Measurements from ENCODE around the gene ARVCF. TPM values are rescaled to one million over a fixed set of nuclear protein-coding genes. Genes with fewer than 3 reads are reported as not detected.

The ARVCF gene
- total RNA-seq, 1 experiment from 2014 or later = 3.0 TPM

DNA sequence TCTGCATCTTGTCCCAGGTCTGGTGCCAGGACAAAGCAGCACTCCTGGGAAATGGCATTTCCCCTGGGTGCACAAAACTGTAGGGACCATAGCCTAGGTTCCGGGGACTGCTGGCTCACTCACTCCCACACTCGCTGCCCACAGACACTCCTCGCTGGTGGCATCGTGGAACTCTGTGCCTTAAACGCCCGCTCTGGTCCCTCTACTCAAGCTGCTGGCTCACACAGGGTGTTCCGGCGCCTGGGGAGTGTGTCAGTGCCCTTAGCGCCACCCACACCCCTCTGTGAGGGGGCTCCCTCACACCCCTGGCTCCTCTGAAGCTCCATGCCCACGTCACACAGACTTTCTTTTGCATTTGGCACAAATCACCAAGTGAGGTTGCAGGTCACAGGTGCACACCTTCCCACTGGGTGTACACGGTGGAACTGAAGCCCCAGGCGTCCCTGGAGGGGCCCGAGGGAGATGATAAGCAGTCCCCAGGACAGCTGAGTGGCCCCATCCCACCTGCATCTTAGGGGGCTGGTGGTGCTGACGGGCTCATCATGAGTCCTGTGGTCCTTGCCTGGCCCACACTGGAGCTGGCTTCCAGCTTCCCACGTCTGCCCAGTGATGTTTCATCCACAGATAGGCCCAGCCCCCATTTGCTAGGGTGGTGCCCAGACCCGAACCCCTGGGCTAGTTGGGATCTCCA, 40.2 kb upstream of the ARVCF start:
- no peaks in the 10 kb centered on the region for H3K27me3 ChIP-seq (replicated peaks)
- H3K4me1 ChIP-seq (replicated peaks) = no peaks in the 10 kb centered on the region
- DNase-seq (ENCODE audit: low read depth in 1 of 2, low spot score in 2 of 2) = no peak
- peaks cover 40% of the 10 kb centered on the region for H3K36me3 ChIP-seq
- no peak overlapping the region for H3K27ac ChIP-seq
- no peaks in the 10 kb centered on the region for H3K9me3 ChIP-seq (replicated peaks)
- H3K4me3 ChIP-seq = no peak overlapping the region

DNA sequence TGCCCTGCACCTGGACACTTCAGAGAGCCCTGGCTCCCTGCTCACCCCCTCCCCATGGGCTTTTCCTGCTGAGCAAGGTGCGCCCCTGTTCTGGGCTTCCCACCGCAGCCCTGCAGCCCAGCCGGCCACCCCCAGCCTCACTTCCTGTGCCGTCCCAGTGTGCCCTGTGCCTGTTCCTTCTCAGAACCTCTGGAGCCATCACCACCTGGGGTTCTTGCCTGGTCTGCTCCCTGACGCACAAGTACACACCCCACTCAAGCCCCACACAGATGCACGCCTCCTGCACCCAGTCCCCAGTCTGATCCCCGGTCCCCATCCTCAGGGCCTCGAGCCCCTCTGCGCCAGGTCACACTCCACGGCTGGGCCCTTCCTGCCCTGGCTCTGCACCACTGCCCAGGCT, 39.5 kb upstream of the ARVCF start:
- Histone ChIP-seq H3K4me3 (no peak overlapping the region), H3K9me3 (replicated peaks) (no peaks in the 10 kb centered on the region), H3K36me3 (peaks cover 35% of the 10 kb centered on the region), H3K4me1 (replicated peaks) (no peaks in the 10 kb centered on the region), H3K27ac (no peak overlapping the region), H3K27me3 (replicated peaks) (no peaks in the 10 kb centered on the region)
- no peak for DNase-seq (ENCODE audit: low read depth in 1 of 2, low spot score in 2 of 2)

DNA sequence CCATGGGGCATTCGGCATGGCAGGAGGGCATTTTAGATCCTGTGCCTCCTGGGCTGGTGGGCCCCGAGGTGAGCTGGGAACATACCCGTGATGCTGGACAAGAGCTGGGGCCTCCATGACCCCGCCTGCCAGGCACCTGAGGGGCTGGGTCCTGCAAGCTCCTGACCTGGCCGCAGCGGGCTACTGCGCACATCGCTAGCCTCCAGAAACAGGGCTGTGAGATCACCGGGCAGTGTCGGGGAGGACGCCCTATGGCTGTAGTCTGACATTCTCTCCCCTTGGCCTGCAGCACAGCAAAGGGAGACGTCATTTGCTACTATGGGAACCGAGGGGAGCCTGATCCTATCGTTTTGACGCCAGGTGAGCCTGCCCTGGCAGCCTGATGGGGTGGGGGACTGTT, 39.0 kb upstream of the ARVCF start:
- no peak for DNase-seq (ENCODE audit: low read depth in 1 of 2, low spot score in 2 of 2)
- Histone ChIP-seq H3K9me3 (replicated peaks) (no peaks in the 10 kb centered on the region), H3K36me3 (peaks cover 33% of the 10 kb centered on the region)

DNA sequence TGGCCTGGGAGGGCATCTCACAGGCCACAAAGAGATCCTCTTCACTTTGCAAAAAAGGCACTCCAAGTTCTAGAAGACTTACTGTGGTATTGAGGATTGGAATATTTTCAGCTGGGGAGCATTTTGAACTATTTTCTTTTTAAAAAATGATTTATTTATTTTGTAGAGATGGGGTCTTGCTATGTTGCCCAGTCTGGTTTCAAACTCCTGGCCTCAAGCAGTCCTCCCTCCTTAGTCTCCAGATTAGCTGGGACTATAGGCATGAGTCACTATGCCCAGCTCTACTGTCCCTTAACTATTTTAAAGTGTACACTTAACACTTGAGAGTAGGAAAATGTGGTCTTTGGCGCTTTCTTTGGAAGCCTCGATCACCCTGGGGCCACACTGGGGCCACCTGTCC, 38.5 kb upstream of the ARVCF start:
- Histone ChIP-seq H3K27me3 (replicated peaks) (no peaks in the 10 kb centered on the region), H3K4me3 (no peak overlapping the region), H3K9me3 (replicated peaks) (no peaks in the 10 kb centered on the region), H3K36me3 (peaks cover 33% of the 10 kb centered on the region), H3K27ac (no peak overlapping the region), H3K4me1 (replicated peaks) (no peaks in the 10 kb centered on the region)
- no peak for DNase-seq (ENCODE audit: low read depth in 1 of 2, low spot score in 2 of 2)

More for the DNA sequence above, 39.0 kb upstream of the ARVCF start:
- no peaks in the 10 kb centered on the region for H3K27me3 ChIP-seq (replicated peaks)
- no peaks in the 10 kb centered on the region for H3K4me1 ChIP-seq (replicated peaks)
- H3K4me3 ChIP-seq = no peak overlapping the region
- no peak overlapping the region for H3K27ac ChIP-seq

DNA sequence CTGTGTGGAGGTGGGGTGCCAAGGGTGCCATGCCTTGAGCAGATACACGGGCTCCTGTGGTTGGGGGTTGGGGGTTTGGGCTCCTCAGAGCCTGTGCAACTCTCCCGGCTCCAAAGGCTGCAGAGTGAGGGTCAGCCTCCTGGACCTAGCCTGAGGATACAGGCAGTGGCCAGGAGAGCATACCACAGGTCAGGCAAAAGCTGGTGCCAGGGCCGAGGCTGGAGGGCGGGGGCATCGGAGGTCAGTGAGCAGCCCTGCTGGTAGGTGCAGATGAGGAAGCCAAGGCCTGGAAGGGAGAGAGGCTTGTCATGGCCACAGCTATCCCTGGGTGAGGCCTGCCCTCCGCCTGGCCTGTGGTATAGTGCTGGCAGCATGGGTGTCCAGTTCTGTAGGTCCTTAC, 37.9 kb upstream of the ARVCF start:
- DNase-seq (ENCODE audit: low read depth in 1 of 2, low spot score in 2 of 2) = no peak
- H3K4me3 ChIP-seq = no peak overlapping the region
- H3K4me1 ChIP-seq (replicated peaks) = no peaks in the 10 kb centered on the region
- H3K27ac ChIP-seq = no peak overlapping the region
- peaks cover 33% of the 10 kb centered on the region for H3K36me3 ChIP-seq
- no peaks in the 10 kb centered on the region for H3K9me3 ChIP-seq (replicated peaks)
- no peaks in the 10 kb centered on the region for H3K27me3 ChIP-seq (replicated peaks)

DNA sequence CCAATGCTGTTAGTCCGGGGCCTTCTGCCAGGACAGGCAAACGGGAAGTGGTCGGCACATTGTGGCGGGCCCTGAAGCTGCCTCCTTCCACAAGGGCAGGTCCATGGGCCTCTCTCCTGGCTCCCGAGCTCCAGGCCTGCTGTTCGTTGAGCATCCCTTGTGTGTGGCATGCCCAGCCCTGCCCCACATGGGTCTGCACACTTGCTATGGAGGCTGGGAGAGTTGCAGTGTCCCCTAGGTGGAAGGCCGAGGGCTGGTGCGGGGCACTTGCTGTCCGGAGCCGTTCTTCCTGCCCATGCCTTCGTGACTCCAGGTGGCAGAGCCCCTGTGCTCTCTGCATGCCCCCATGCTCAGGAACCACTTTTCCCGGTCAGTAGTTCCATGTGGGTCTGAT, 37.4 kb upstream of the ARVCF start:
- H3K9me3 ChIP-seq (replicated peaks) = no peaks in the 10 kb centered on the region
- H3K4me3 ChIP-seq = no peak overlapping the region
- no peak overlapping the region for H3K27ac ChIP-seq
- peaks cover 31% of the 10 kb centered on the region for H3K36me3 ChIP-seq
- no peaks in the 10 kb centered on the region for H3K27me3 ChIP-seq (replicated peaks)
- H3K4me1 ChIP-seq (replicated peaks) = no peaks in the 10 kb centered on the region
- DNase-seq (ENCODE audit: low read depth in 1 of 2, low spot score in 2 of 2) = no peak

DNA sequence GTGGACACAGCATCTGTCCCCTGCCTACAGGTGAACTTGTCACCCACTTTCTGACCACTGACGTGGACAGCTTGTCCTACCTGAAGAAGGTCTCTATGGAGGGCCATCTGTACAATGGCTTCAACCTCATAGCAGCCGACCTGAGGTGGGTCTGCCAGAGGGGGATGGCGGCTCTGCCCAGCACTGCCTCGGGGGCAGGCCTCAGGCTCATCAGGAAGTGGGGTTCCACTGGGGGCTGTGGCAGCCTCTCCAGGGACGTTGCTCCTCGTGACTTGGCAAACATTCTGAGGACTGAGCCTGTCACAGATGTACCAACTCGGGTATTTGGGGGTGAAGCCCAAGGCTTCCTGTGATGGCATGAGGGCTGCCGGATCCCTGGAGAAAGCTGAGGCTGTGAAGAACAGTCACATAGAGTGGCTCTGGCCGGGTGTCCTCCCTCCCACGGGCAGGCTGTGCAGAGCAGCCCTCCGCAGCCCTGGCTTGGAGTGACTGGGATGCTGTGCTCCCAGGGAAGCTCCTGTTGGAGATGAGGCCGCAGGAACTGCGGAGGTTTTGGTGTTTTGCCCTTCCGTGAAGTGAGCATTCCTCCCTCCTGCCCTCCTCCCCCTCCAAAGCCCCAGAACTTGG, 36.9 kb upstream of the ARVCF start:
- Histone ChIP-seq H3K4me1 (replicated peaks) (no peaks in the 10 kb centered on the region), H3K27ac (no peak overlapping the region), H3K9me3 (replicated peaks) (no peaks in the 10 kb centered on the region), H3K27me3 (replicated peaks) (no peaks in the 10 kb centered on the region), H3K36me3 (peaks cover 36% of the 10 kb centered on the region), H3K4me3 (no peak overlapping the region)
- DNase-seq (ENCODE audit: low read depth in 1 of 2, low spot score in 2 of 2) = no peak

DNA sequence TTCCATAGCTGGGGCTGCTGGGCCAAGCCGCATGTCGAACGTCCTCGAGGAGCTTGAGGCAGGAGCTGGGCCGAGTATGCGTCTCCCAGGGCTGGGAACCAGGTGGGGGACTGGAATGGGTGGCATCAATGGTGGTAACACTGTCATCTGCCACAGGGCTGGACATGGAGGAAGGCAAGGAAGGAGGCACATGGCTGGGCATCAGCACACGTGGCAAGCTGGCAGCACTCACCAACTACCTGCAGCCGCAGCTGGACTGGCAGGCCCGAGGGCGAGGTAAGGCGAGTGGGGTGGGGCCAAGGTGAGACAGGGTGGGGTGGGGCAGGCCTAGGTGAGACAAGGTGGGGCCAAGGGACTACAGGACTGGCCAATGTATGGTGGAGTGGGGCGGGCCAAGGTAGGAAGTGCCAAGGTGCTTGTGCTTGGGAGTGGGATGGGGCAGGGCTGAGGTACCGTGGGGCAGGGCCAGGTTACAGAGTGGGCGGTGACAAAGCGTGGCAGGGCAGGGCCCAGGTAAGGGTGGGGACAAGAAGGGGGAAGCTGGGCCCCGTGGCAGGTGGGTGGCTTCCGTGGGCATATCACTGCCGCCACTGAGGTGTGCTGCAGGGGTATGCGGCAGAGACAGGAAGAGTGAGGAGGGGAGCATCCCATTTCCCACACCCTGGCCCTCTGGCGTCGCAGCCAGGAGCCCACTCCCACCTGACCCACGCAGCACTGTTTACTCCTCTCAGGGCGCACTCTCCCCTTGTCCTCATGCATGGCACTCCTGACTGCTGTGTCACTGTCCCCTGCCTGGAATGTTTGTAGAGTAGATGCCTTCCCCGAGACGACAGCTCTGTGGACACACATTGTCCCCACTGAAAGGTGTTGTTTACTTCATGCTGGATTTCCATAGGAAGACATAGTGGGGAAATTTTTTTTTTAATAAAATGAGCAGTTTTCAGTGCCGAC, 36.0 kb upstream of the ARVCF start:
- no peak for DNase-seq (ENCODE audit: low read depth in 1 of 2, low spot score in 2 of 2)
- no peaks in the 10 kb centered on the region for H3K27me3 ChIP-seq (replicated peaks)
- H3K4me3 ChIP-seq = no peak overlapping the region

DNA sequence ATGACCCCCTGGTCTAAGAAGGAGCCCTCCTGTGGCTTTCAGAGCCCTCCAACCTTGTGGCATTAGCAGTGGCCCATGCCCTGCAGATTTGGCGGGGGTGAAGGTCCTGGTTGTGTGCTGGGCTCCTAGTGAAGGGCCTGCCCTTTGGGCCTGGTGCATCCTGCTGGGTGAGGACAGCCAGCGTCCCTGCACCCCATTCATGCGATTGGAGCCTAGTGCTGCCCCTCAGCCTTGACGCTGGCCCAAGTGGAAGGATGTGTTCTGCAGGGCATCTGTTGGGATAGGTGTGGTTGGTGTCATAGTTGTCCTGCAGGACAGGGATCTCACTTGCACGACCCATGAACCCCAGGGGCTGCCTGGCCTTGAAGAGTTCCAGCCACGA, 35.3 kb upstream of the ARVCF start:
- no peak overlapping the region for H3K27ac ChIP-seq
- no peaks in the 10 kb centered on the region for H3K27me3 ChIP-seq (replicated peaks)
- no peaks in the 10 kb centered on the region for H3K4me1 ChIP-seq (replicated peaks)
- no peak overlapping the region for H3K4me3 ChIP-seq
- peaks cover 41% of the 10 kb centered on the region for H3K36me3 ChIP-seq
- no peak for DNase-seq (ENCODE audit: low read depth in 1 of 2, low spot score in 2 of 2)
- H3K9me3 ChIP-seq (replicated peaks) = peaks cover 7% of the 10 kb centered on the region; the same call in 1 of the 2 replicates

More for the DNA sequence above, 36.0 kb upstream of the ARVCF start:
- H3K36me3 ChIP-seq = peaks cover 44% of the 10 kb centered on the region
- no peak overlapping the region for H3K27ac ChIP-seq
- peaks cover 4% of the 10 kb centered on the region; the same call in 1 of the 2 replicates for H3K9me3 ChIP-seq (replicated peaks)
- H3K4me1 ChIP-seq (replicated peaks) = no peaks in the 10 kb centered on the region

DNA sequence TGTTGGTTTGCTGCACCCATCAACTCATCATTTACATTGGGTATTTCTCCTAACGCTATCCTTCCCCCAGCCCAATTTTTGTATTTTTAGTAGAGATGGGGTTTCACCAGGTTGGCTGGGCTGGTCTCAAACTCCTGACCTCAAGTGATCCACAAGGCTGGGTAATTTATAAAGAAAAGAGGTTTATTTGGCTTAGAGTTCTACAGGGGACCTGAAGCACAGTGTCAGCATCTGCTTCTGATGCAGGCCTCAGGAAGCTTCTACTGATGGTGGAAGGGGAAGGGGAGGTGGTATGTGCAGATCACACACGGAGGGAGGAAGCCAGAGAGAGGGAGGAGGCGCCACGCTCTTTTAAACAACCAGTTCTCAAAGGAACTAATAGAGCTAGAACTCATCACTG, 30.1 kb upstream of the ARVCF start:
- Histone ChIP-seq H3K27ac (no peak overlapping the region), H3K4me1 (replicated peaks) (no peaks in the 10 kb centered on the region), H3K27me3 (replicated peaks) (no peaks in the 10 kb centered on the region), H3K9me3 (replicated peaks) (peaks cover 7% of the 10 kb centered on the region; the same call in 1 of the 2 replicates), H3K36me3 (peaks cover 38% of the 10 kb centered on the region), H3K4me3 (no peak overlapping the region)
- no peak for DNase-seq (ENCODE audit: low read depth in 1 of 2, low spot score in 2 of 2)

DNA sequence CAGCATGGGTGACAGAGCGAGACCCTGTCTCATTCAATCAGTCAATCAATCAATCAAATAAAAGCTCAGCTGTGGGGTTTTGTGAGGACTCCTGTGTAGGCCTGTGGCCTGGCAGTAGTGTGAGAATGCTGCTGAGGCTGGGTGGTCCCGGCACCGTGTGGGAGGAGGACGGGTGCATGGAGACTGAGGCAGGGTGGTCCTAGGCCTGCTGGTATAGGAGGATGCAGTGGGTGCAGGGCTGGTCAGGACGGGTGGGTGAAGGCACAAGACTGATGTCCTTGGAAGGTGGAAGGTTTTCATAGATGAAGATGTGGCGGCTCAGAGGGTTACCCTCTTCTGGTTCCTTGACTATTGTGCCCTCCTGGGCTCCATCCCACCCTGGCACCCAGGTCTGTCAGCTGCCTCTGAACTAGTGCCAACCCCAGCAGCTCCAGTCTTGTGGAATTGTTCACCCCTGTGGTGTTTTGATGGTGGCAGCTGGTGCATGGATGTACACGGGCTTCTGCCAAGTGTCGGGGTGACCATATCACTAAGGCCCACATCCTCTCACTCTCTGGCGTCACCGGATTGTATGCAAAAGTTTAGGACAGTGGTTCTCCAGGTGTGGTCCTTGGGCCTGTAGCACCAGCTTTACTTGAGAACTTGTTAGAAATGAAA, 28.0 kb upstream of the ARVCF start:
- no peaks in the 10 kb centered on the region for H3K4me1 ChIP-seq (replicated peaks)
- H3K27ac ChIP-seq = no peak overlapping the region
- H3K9me3 ChIP-seq (replicated peaks) = peaks cover 7% of the 10 kb centered on the region; the same call in 1 of the 2 replicates
- no peak for DNase-seq (ENCODE audit: low read depth in 1 of 2, low spot score in 2 of 2)
- H3K36me3 ChIP-seq = peaks cover 38% of the 10 kb centered on the region
- H3K27me3 ChIP-seq (replicated peaks) = no peaks in the 10 kb centered on the region
- no peak overlapping the region for H3K4me3 ChIP-seq

DNA sequence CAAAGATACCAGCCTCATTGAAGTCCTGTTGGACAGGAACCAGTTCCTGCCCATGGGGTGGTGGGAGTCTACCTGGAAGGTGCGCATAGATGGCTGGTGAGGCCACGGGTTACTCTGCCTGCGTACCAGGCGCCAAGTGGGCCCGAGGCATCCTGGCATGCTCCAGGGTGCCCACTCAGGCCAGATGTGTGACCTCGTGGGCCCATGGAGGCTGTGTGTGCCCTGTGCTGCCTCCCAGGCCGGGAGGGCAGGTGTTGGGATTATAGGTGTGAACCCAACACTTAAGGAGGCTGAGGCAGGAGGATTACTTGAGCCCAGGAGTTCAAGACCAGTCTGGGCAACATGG, 27.3 kb upstream of the ARVCF start:
- H3K36me3 ChIP-seq = peaks cover 36% of the 10 kb centered on the region
- H3K27ac ChIP-seq = no peak overlapping the region
- DNase-seq (ENCODE audit: low read depth in 1 of 2, low spot score in 2 of 2) = peak in 1 of 2 experiments; percentile 38
- no peak overlapping the region for H3K4me3 ChIP-seq
- no peaks in the 10 kb centered on the region for H3K4me1 ChIP-seq (replicated peaks)
- peaks cover 7% of the 10 kb centered on the region; the same call in 1 of the 2 replicates for H3K9me3 ChIP-seq (replicated peaks)
- no peaks in the 10 kb centered on the region for H3K27me3 ChIP-seq (replicated peaks)

Data from SJSA1 (cell line).